HCT116 (cell line): Measurements from ENCODE around the gene TPBGL. TPM values are rescaled to one million over a fixed set of nuclear protein-coding genes. Genes with fewer than 3 reads are reported as not detected.

Experiments
- ATAC-seq: fragments of 200-7000 bp; cut with Tn5 transposase; 2 replicates; pipeline ENCODE4 v1.9.1; 2020; ENCODE audit warnings: mild to moderate bottlenecking, moderate library complexity
- BruUV-seq: library from RNA; stranded (reverse); fragments of 400-500 nt; replicated peaks from 2 replicates; lab custom pipeline; 2021; lab: Mats Ljungman, UMichigan
- CTCF ChIA-PET: fragments of 300-600 bp; sonication (Branson Sonifier 250); formaldehyde crosslinking; loops from one replicate; lab custom pipeline; 2021; ENCODE audit warnings: antibody characterized with exemption; lab: Charles Lee
- POLR2A ChIA-PET: fragments of 300-600, 350-600 bp; sonication (Branson Sonifier 250); formaldehyde crosslinking; loops from one replicate; lab custom pipeline; 2021; ENCODE audit warnings: antibody characterized with exemption; lab: Charles Lee
- RAD21 ChIA-PET, 2 experiments: fragments of 300-600 bp; sonication (Branson Sonifier 250); formaldehyde crosslinking; loops; one replicate each; lab custom pipeline; 2023; ENCODE audit warnings: low total read pairs in 2 of 2; ENCODE audit not compliant: uncharacterized antibody in 2 of 2, unreplicated experiment in 2 of 2, low non-redundant PET in 1 of 2; lab: Charles Lee
- DNase-seq: peaks from one replicate; pipeline ENCODE4 v3.0.0-alpha.2; 2010; ENCODE audit warnings: low read depth, low spot score
- H2AFZ ChIP-seq: fragments of 200-600 bp; shearing (Covaris generic), sonication (generic); 2 replicates; pipeline ENCODE4 v1.6.1; 2017; ENCODE audit warnings: low read depth, mixed run types, mixed read lengths, antibody characterized with exemption, low read length; ENCODE audit not compliant: poor library complexity, severe bottlenecking
- H3K27ac ChIP-seq: 2 replicates; pipeline ENCODE4 v1.5.1; 2012; ENCODE audit warnings: low read depth, low read length
- H3K27me3 ChIP-seq: fragments of 200-600 bp; sonication (generic); 2 replicates; pipeline ENCODE4 v1.6.1; 2016; ENCODE audit warnings: mixed run types, low read length, mixed read lengths; ENCODE audit not compliant: insufficient read depth
- H3K36me3 ChIP-seq, 2 experiments: fragments of 200-500 bp in 1 of 2; fragments of 200-600 bp in 1 of 2; sonication (Bioruptor generic) in 1 of 2; sonication (generic) in 1 of 2; 2 replicates each; pipeline versions ENCODE4 v1.5.1 to v1.6.1; 2014 to 2016; ENCODE audit warnings: low read length in 2 of 2, inconsistent platforms in 1 of 2, mixed read lengths in 1 of 2, mixed run types in 1 of 2; ENCODE audit not compliant: insufficient read depth in 2 of 2, control insufficient read depth in 1 of 2
- H3K4me1 ChIP-seq, 2 experiments: fragments of 200-600 bp in 1 of 2; sonication (generic) in 1 of 2; 2 replicates each; pipeline versions ENCODE4 v1.5.1 to v1.6.1; 2012 to 2017; ENCODE audit warnings: low read length in 2 of 2, inconsistent platforms in 1 of 2, mild to moderate bottlenecking in 1 of 2, mixed read lengths in 1 of 2, mixed run types in 1 of 2, moderate library complexity in 1 of 2; ENCODE audit not compliant: insufficient read depth in 2 of 2, control insufficient read depth in 1 of 2
- H3K4me2 ChIP-seq: fragments of 200-600 bp; sonication (generic); 2 replicates; pipeline ENCODE4 v1.6.1; 2017; ENCODE audit warnings: mixed run types, low read length, mixed read lengths
- H3K4me3 ChIP-seq, 2 experiments: fragments of 200-600 bp in 1 of 2; sonication (generic) in 1 of 2; replicated peaks in 1 of 2; 2 replicates each; pipeline ENCODE4 v1.5.1; 2011 to 2016; ENCODE audit warnings: low read length in 2 of 2, control low read depth in 1 of 2, low read depth in 1 of 2, mild to moderate bottlenecking in 1 of 2, mixed read lengths in 1 of 2, mixed run types in 1 of 2
- H3K79me2 ChIP-seq: fragments of 200-600 bp; sonication (generic); 2 replicates; pipeline ENCODE4 v1.6.1; 2017; ENCODE audit warnings: mild to moderate bottlenecking, mixed run types, low read length, moderate library complexity, mixed read lengths; ENCODE audit not compliant: insufficient read depth
- H3K9ac ChIP-seq: fragments of 200-600 bp; sonication (generic); 2 replicates; pipeline ENCODE4 v1.6.1; 2016; ENCODE audit warnings: low read length, mixed read lengths
- H3K9me2 ChIP-seq: fragments of 200-600 bp; sonication (generic), shearing (Covaris generic); 2 replicates; pipeline ENCODE4 v1.6.1; 2017; ENCODE audit warnings: mixed run types, mild to moderate bottlenecking, moderate library complexity; ENCODE audit not compliant: insufficient read depth
- H3K9me3 ChIP-seq, 2 experiments: fragments of 200-500 bp in 1 of 2; fragments of 200-600 bp in 1 of 2; sonication (Bioruptor generic) in 1 of 2; sonication (generic) in 1 of 2; 2 replicates each; pipeline ENCODE4 v1.6.1; 2014 to 2017; ENCODE audit warnings: low read length in 2 of 2, mixed read lengths in 2 of 2, inconsistent platforms in 1 of 2, low read depth in 1 of 2, mild to moderate bottlenecking in 1 of 2, mixed run types in 1 of 2, moderate library complexity in 1 of 2; ENCODE audit not compliant: control insufficient read depth in 1 of 2, insufficient read depth in 1 of 2
- H4K20me1 ChIP-seq: fragments of 200-600 bp; sonication (generic), shearing (Covaris generic); 2 replicates; pipeline ENCODE4 v1.6.1; 2017; ENCODE audit warnings: mixed run types, mild to moderate bottlenecking, moderate library complexity; ENCODE audit not compliant: insufficient read depth
- ATF3 ChIP-seq: IDR thresholded peaks from 2 replicates; pipeline ENCODE4 v1.6.1; 2012
- EZH2 ChIP-seq: fragments of 200-600 bp; sonication (generic); IDR thresholded peaks from 2 replicates; pipeline ENCODE4 v1.6.1; 2017; ENCODE audit warnings: antibody characterized with exemption, mixed run types
- EZH2phosphoT487 ChIP-seq: fragments of 200-600 bp; IDR thresholded peaks from 2 replicates; pipeline ENCODE4 v1.6.1; 2018; ENCODE audit warnings: antibody characterized with exemption, borderline replicate concordance
- MAX ChIP-seq: IDR thresholded peaks from 2 replicates; pipeline ENCODE4 v1.6.1; 2012
- POLR2A ChIP-seq: IDR thresholded peaks from 2 replicates; pipeline ENCODE4 v1.7.0; 2011; ENCODE audit warnings: borderline replicate concordance; ENCODE audit not compliant: insufficient read depth, insufficient read length; ENCODE audit errors: extremely low read depth
- RAD21 ChIP-seq: IDR thresholded peaks from 2 replicates; pipeline ENCODE4 v1.6.1; 2012; ENCODE audit warnings: low read depth, mild to moderate bottlenecking
- TCF7L2 ChIP-seq: IDR thresholded peaks from 2 replicates; pipeline ENCODE4 v1.7.0; 2011; ENCODE audit warnings: borderline replicate concordance, inconsistent platforms; ENCODE audit not compliant: insufficient read depth, insufficient read length; ENCODE audit errors: extremely low read depth
- YY1 ChIP-seq: IDR thresholded peaks from 2 replicates; pipeline ENCODE4 v1.6.1; 2011; ENCODE audit warnings: low read length, low read depth, moderate library complexity, mild to moderate bottlenecking; ENCODE audit not compliant: insufficient replicate concordance; ENCODE audit errors: extremely low read depth
- intact Hi-C: fragments of 100-400 bp; cut with micrococcal nuclease; formaldehyde crosslinking; loops from 2 replicates; pipeline ENCODE4 v1.10.0; 2022
- total RNA-seq: library from RNA; stranded (reverse); gene quantifications from one replicate; pipeline ENCODE4 v1.2.1, GENCODE V29; 2021; ENCODE audit not compliant: unreplicated experiment
- TF ChIP-seq, protein P1 (sequence below): IDR thresholded peaks from 2 replicates; pipeline ENCODE4 v1.6.1; 2012; ENCODE audit warnings: low read depth
- TF ChIP-seq, protein P2 (sequence below): IDR thresholded peaks from 2 replicates; pipeline ENCODE4 v1.6.1; 2011; ENCODE audit warnings: mild to moderate bottlenecking, low read length, moderate library complexity; ENCODE audit not compliant: insufficient replicate concordance; ENCODE audit errors: extremely low read depth

Gene TPBGL
- total RNA-seq, 1 experiment from 2014 or later: 0.12 TPM

GRCh38 chr11:75208446-75208845 is 32.1 kb upstream of the TPBGL start (continued):
- TF ChIP-seq, protein P1, sequence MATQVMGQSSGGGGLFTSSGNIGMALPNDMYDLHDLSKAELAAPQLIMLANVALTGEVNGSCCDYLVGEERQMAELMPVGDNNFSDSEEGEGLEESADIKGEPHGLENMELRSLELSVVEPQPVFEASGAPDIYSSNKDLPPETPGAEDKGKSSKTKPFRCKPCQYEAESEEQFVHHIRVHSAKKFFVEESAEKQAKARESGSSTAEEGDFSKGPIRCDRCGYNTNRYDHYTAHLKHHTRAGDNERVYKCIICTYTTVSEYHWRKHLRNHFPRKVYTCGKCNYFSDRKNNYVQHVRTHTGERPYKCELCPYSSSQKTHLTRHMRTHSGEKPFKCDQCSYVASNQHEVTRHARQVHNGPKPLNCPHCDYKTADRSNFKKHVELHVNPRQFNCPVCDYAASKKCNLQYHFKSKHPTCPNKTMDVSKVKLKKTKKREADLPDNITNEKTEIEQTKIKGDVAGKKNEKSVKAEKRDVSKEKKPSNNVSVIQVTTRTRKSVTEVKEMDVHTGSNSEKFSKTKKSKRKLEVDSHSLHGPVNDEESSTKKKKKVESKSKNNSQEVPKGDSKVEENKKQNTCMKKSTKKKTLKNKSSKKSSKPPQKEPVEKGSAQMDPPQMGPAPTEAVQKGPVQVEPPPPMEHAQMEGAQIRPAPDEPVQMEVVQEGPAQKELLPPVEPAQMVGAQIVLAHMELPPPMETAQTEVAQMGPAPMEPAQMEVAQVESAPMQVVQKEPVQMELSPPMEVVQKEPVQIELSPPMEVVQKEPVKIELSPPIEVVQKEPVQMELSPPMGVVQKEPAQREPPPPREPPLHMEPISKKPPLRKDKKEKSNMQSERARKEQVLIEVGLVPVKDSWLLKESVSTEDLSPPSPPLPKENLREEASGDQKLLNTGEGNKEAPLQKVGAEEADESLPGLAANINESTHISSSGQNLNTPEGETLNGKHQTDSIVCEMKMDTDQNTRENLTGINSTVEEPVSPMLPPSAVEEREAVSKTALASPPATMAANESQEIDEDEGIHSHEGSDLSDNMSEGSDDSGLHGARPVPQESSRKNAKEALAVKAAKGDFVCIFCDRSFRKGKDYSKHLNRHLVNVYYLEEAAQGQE: no peak
- no peak for TF ChIP-seq YY1
- no peak for TF ChIP-seq TCF7L2
- no peak for TF ChIP-seq EZH2phosphoT487
- TF ChIP-seq, protein P2, sequence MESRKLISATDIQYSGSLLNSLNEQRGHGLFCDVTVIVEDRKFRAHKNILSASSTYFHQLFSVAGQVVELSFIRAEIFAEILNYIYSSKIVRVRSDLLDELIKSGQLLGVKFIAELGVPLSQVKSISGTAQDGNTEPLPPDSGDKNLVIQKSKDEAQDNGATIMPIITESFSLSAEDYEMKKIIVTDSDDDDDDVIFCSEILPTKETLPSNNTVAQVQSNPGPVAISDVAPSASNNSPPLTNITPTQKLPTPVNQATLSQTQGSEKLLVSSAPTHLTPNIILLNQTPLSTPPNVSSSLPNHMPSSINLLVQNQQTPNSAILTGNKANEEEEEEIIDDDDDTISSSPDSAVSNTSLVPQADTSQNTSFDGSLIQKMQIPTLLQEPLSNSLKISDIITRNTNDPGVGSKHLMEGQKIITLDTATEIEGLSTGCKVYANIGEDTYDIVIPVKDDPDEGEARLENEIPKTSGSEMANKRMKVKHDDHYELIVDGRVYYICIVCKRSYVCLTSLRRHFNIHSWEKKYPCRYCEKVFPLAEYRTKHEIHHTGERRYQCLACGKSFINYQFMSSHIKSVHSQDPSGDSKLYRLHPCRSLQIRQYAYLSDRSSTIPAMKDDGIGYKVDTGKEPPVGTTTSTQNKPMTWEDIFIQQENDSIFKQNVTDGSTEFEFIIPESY: no peak

DNA sequence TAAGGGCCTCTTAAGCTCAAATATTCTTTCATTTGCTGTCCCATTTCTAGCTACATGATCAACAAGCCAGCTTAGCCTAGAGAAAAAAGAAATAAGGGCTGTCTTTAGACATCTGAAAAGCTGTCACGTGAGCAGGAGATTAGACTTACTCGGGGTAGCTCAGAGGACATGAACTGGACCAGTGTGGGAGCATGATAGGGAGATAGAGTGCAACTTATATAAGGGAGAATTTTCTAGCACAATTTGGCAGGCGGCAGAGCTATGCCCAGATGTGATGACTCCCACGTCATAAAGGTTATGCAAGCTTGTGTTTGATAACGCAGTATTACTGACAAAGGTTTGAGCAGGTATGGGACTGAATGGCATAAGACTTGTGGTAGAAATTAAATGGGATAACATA is 28.2 kb upstream of the TPBGL start:
- TF ChIP-seq EZH2: no peak
- no peak for TF ChIP-seq MAX
- TF ChIP-seq POLR2A: no peak
- TF ChIP-seq RAD21: no peak
- TF ChIP-seq, protein P2: no peak
- TF ChIP-seq ATF3: no peak
- TF ChIP-seq TCF7L2: no peak
- BruUV-seq: no TSS peak
- no peak overlapping the region for H3K27ac ChIP-seq
- RAD21 ChIA-PET: no interaction called here
- no peak overlapping the region for H3K4me2 ChIP-seq
- POLR2A ChIA-PET: no interaction called here
- H3K9me3 ChIP-seq: no peaks in the 10 kb centered on the region
- DNase-seq: no peak
- no peak overlapping the region for H3K9ac ChIP-seq
- no peaks in the 10 kb centered on the region for H3K79me2 ChIP-seq
- H3K27me3 ChIP-seq: peaks cover 40% of the 10 kb centered on the region
- no peaks in the 10 kb centered on the region for H3K4me1 ChIP-seq
- H4K20me1 ChIP-seq: no peaks in the 10 kb centered on the region
- no peak for ATAC-seq
- H3K9me2 ChIP-seq: no peaks in the 10 kb centered on the region
- H2AFZ ChIP-seq: no peak overlapping the region
- intact Hi-C loops: no loop called here
- no peak overlapping the region for H3K4me3 ChIP-seq
- no peaks in the 10 kb centered on the region for H3K36me3 ChIP-seq
- CTCF ChIA-PET: interaction anchor here (1.6 kb wide), 1 partner anchor 72 kb away, joined by 4 read pairs; no protein-coding TSS in a partner anchor
